Measurements from ENCODE around the gene AMOTL1. TPM values are rescaled to one million over a fixed set of nuclear protein-coding genes. Genes with fewer than 3 reads are reported as not detected.

AMOTL1 gene
- polyA plus RNA-seq, 1 donor (not counting 4 experiments of a cell fraction or from before 2014, with no cell fraction given) = 86.5 TPM

- Histone ChIP-seq H3K9me3 (ENCODE audit: control insufficient read depth, low read depth, low read length) (no peaks in the 10 kb centered on the region), H3K36me3 (ENCODE audit: control insufficient read depth in 2 of 2, extremely low read depth in 1 of 2, insufficient read depth in 2 of 2, low read length in 2 of 2) (peaks cover 51 to 73% of the 10 kb centered on the region in 2 experiments), H3K79me2 (ENCODE audit: control insufficient read depth, insufficient read depth, low read length) (peaks cover 19% of the 10 kb centered on the region), H3K27me3 (ENCODE audit: control insufficient read depth, extremely low read depth, insufficient read depth, low read length) (no peaks in the 10 kb centered on the region), H3K4me3 (ENCODE audit: control insufficient read depth in 2 of 3, extremely low read depth in 1 of 3, insufficient read depth in 2 of 3, low read depth in 1 of 3, low read length in 3 of 3) (no peak overlapping the region), H3K9ac (ENCODE audit: control insufficient read depth, extremely low read depth, insufficient read depth, low read length) (no peak overlapping the region), H2AFZ (ENCODE audit: control insufficient read depth, low read length) (no peak overlapping the region), H4K20me1 (ENCODE audit: control insufficient read depth, extremely low read depth, insufficient read depth, low read length) (peaks cover 6% of the 10 kb centered on the region), H3K9me1 (ENCODE audit: control insufficient read depth, extremely low read depth, insufficient read depth, low read length) (no peaks in the 10 kb centered on the region), H3K4me1 (ENCODE audit: control insufficient read depth, extremely low read depth, insufficient read depth, low read length) (no peaks in the 10 kb centered on the region), H3K27ac (ENCODE audit: control insufficient read depth, insufficient read depth, low read length) (no peak overlapping the region), H3K4me2 (ENCODE audit: control insufficient read depth, extremely low read depth, insufficient read depth, low read depth, low read length) (no peak overlapping the region)
- FAIRE-seq (no peak), DNase-seq (ENCODE audit: low read depth, low spot score) (no peak)
- dilution Hi-C loops (cut with MboI; ENCODE audit: extremely low pct_ligation_motif_present, low sequenced_read_pairs) = no loop called here
- TF ChIP-seq, protein P1, sequence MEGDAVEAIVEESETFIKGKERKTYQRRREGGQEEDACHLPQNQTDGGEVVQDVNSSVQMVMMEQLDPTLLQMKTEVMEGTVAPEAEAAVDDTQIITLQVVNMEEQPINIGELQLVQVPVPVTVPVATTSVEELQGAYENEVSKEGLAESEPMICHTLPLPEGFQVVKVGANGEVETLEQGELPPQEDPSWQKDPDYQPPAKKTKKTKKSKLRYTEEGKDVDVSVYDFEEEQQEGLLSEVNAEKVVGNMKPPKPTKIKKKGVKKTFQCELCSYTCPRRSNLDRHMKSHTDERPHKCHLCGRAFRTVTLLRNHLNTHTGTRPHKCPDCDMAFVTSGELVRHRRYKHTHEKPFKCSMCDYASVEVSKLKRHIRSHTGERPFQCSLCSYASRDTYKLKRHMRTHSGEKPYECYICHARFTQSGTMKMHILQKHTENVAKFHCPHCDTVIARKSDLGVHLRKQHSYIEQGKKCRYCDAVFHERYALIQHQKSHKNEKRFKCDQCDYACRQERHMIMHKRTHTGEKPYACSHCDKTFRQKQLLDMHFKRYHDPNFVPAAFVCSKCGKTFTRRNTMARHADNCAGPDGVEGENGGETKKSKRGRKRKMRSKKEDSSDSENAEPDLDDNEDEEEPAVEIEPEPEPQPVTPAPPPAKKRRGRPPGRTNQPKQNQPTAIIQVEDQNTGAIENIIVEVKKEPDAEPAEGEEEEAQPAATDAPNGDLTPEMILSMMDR (optimal IDR thresholded peaks at IDR 0.05 in 1 of 3, IDR thresholded peaks at IDR 0.05 in 1 of 3, conservative IDR thresholded peaks at IDR 0.05 in 1 of 3; ENCODE audit: extremely low read depth in 1 of 3, insufficient read depth in 2 of 3, low read length in 3 of 3) = no peak
- TF ChIP-seq EZH2 (IDR thresholded peaks at IDR 0.05; ENCODE audit: low read length) = no peak
Measured at GRCh38 chr11:94862926-94863880, 95.0 kb downstream of the AMOTL1 start.

DNA sequence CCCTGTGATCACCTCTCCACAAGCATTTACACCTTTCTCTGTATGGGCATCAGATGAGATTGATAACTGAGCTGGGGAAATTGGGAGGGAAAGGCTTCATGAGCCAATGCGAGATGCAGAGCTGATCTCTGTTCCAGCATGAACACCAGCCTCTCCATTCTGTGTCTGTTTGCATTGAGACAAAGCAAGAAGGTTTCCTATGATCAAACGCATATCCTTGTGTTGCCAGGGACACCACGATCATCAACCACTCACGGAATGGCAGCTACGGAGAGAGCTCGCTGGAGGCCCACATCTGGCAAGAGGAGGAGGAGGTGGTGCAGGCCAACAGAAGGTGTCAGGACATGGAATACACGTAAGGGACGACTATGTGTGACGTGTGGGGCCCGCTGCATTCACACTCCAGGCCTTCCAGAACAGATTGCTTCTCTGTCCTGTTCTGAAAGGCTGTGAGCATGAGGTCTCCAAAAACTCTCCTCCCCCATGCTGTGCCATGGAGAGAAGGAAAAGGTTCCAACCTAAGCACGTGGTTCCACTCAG lies 96.4 kb downstream of the AMOTL1 start:
- Histone ChIP-seq H3K4me2 (ENCODE audit: control insufficient read depth, extremely low read depth, insufficient read depth, low read depth, low read length) (no peak overlapping the region), H3K79me2 (ENCODE audit: control insufficient read depth, insufficient read depth, low read length) (peaks cover 15% of the 10 kb centered on the region), H3K9me1 (ENCODE audit: control insufficient read depth, extremely low read depth, insufficient read depth, low read length) (no peaks in the 10 kb centered on the region), H3K4me3 (ENCODE audit: control insufficient read depth in 2 of 3, extremely low read depth in 1 of 3, insufficient read depth in 2 of 3, low read depth in 1 of 3, low read length in 3 of 3) (no peak overlapping the region), H3K9me3 (ENCODE audit: control insufficient read depth, low read depth, low read length) (no peaks in the 10 kb centered on the region), H3K27me3 (ENCODE audit: control insufficient read depth, extremely low read depth, insufficient read depth, low read length) (no peaks in the 10 kb centered on the region), H4K20me1 (ENCODE audit: control insufficient read depth, extremely low read depth, insufficient read depth, low read length) (peaks cover 6% of the 10 kb centered on the region), H3K27ac (ENCODE audit: control insufficient read depth, insufficient read depth, low read length) (no peak overlapping the region), H2AFZ (ENCODE audit: control insufficient read depth, low read length) (no peak overlapping the region), H3K4me1 (ENCODE audit: control insufficient read depth, extremely low read depth, insufficient read depth, low read length) (no peaks in the 10 kb centered on the region), H3K9ac (ENCODE audit: control insufficient read depth, extremely low read depth, insufficient read depth, low read length) (no peak overlapping the region), H3K36me3 (ENCODE audit: control insufficient read depth in 2 of 2, extremely low read depth in 1 of 2, insufficient read depth in 2 of 2, low read length in 2 of 2) (peaks cover 46 to 68% of the 10 kb centered on the region in 2 experiments)
- dilution Hi-C loops (cut with MboI; ENCODE audit: extremely low pct_ligation_motif_present, low sequenced_read_pairs) = no loop called here
- TF ChIP-seq, protein P1 (optimal IDR thresholded peaks at IDR 0.05 in 1 of 3, IDR thresholded peaks at IDR 0.05 in 1 of 3, conservative IDR thresholded peaks at IDR 0.05 in 1 of 3; ENCODE audit: extremely low read depth in 1 of 3, insufficient read depth in 2 of 3, low read length in 3 of 3) = no peak
- no peak for TF ChIP-seq EZH2 (IDR thresholded peaks at IDR 0.05; ENCODE audit: low read length)
- no peak for DNase-seq (ENCODE audit: low read depth, low spot score)
- no peak for FAIRE-seq

Data from keratinocyte (primary cell).